HepG2 (cell line): ENCODE results near the gene SEMA4C. TPM values are rescaled to one million over a fixed set of nuclear protein-coding genes. Genes with fewer than 3 reads are reported as not detected.

Source experiments
- ELF3 ChIP-seq: IDR thresholded peaks from 2 replicates; pipeline ENCODE4 v1.6.1; 2016; ENCODE audit warnings: missing genetic modification reagents, missing compliant biosample characterization
- FOSL2 ChIP-seq: sonication (generic); formaldehyde crosslinking; IDR thresholded peaks from 2 replicates; pipeline ENCODE4 v1.4.0; 2020; ENCODE audit warnings: missing genetic modification reagents
- KAT8 ChIP-seq: IDR thresholded peaks from 2 replicates; pipeline ENCODE4 v1.6.1; 2016; ENCODE audit warnings: missing genetic modification reagents, missing compliant biosample characterization
- MATR3 ChIP-seq: sonication (generic); formaldehyde crosslinking; IDR thresholded peaks from 2 replicates; pipeline ENCODE4 v1.4.0; 2020; ENCODE audit warnings: missing genetic modification reagents
- NR2C2 ChIP-seq: sonication (generic); formaldehyde crosslinking; IDR thresholded peaks from 2 replicates; pipeline ENCODE4 v1.4.0; 2020; ENCODE audit warnings: missing genetic modification reagents, mild to moderate bottlenecking, moderate library complexity, borderline replicate concordance
- POLR2AphosphoS5 ChIP-seq: IDR thresholded peaks from 2 replicates; pipeline ENCODE4 v1.6.1; 2012; ENCODE audit warnings: low read depth, low read length
- PTBP1 ChIP-seq: fragments of 200-400 bp; formaldehyde crosslinking; IDR thresholded peaks from 2 replicates; pipeline ENCODE4 v1.6.1; 2018; ENCODE audit warnings: low read length, low read depth; ENCODE audit not compliant: poor library complexity, severe bottlenecking
- SALL1 ChIP-seq: sonication (generic); formaldehyde crosslinking; IDR thresholded peaks from 2 replicates; pipeline ENCODE4 v1.8.0; 2022; ENCODE audit warnings: mild to moderate bottlenecking, missing genetic modification reagents
- SMARCC2 ChIP-seq: fragments of 450-650 bp; IDR thresholded peaks from 2 replicates; pipeline ENCODE4 v1.6.1; 2017; ENCODE audit warnings: antibody characterized with exemption, mild to moderate bottlenecking
- SOX13 ChIP-seq, 3 experiments: fragments of 450-650 bp in 1 of 3; sonication (generic) in 1 of 3; formaldehyde crosslinking in 1 of 3; IDR thresholded peaks in 2 of 3; conservative IDR thresholded peaks in 1 of 3; 2 replicates each; pipeline versions ENCODE4 v1.5.0 to v1.6.1; 2016 to 2020; ENCODE audit warnings: antibody characterized with exemption in 1 of 3, mild to moderate bottlenecking in 1 of 3, missing compliant biosample characterization in 1 of 3, missing genetic modification reagents in 1 of 3, moderate library complexity in 1 of 3
- STAT5B ChIP-seq: sonication (generic); formaldehyde crosslinking; IDR thresholded peaks from 2 replicates; pipeline ENCODE4 v1.4.0; 2020; ENCODE audit warnings: missing genetic modification reagents
- ZFAT ChIP-seq: sonication (generic); formaldehyde crosslinking; conservative IDR thresholded peaks from 2 replicates; pipeline ENCODE4 v1.8.1; 2023; ENCODE audit warnings: missing genetic modification reagents, inconsistent platforms
- ZNF720 ChIP-seq: sonication (generic); formaldehyde crosslinking; IDR thresholded peaks from 2 replicates; pipeline ENCODE4 v1.4.0; 2020; ENCODE audit warnings: missing genetic modification reagents
- polyA plus RNA-seq, 8 experiments: library from polyadenylated mRNA; depleted of rRNA in 3 of 8; stranded (reverse) in 7 of 8; unstranded in 1 of 8; fragments of >200 nt; fragmentation: Illumina TruSeq in 4 of 8; extraction: Trizol in 4 of 8; gene quantifications; 2 replicates each; pipeline versions ENCODE4 v1.2.1 to v1.2.3, GENCODE V29; 2011 to 2016; ENCODE audit warnings: low read depth in 4 of 8, missing spikeins in 1 of 8, mixed read lengths in 1 of 8; ENCODE audit not compliant: insufficient read depth in 1 of 8
- total RNA-seq, 5 experiments: library from RNA; depleted of rRNA; stranded (reverse); fragments of >200 nt; fragmentation: Illumina TruSeq; extraction: Trizol; gene quantifications; 2 replicates each; pipeline ENCODE4 v1.2.3, GENCODE V29; 2016; ENCODE audit warnings: low read depth in 1 of 5
- TF ChIP-seq, protein P1 (sequence below): sonication (generic); formaldehyde crosslinking; IDR thresholded peaks from 2 replicates; pipeline ENCODE4 v1.8.0; 2022; ENCODE audit warnings: mild to moderate bottlenecking, missing genetic modification reagents, moderate library complexity
- TF ChIP-seq, protein P2 (sequence below): sonication (generic); formaldehyde crosslinking; IDR thresholded peaks from 2 replicates; pipeline ENCODE4 v1.5.0; 2020; ENCODE audit warnings: mild to moderate bottlenecking, missing genetic modification reagents
- TF ChIP-seq, protein P3 (sequence below): sonication (generic); formaldehyde crosslinking; IDR thresholded peaks from 2 replicates; pipeline ENCODE4 v1.5.1; 2020; ENCODE audit warnings: mild to moderate bottlenecking, missing genetic modification reagents, moderate library complexity
- TF ChIP-seq, protein P4 (sequence below): IDR thresholded peaks from 2 replicates; pipeline ENCODE4 v1.6.1; 2016; ENCODE audit warnings: low read depth
- TF ChIP-seq, protein P5 (sequence below), 2 experiments: fragments of 450-650 bp in 1 of 2; sonication (generic) in 1 of 2; formaldehyde crosslinking; IDR thresholded peaks; 2 replicates each; pipeline versions ENCODE4 v1.5.0 to v1.8.0; 2020 to 2022; ENCODE audit warnings: mild to moderate bottlenecking in 1 of 2, missing genetic modification reagents in 1 of 2
- TF ChIP-seq, protein P6 (sequence below): conservative IDR thresholded peaks from 2 replicates; pipeline ENCODE4 v1.6.1; 2018; ENCODE audit warnings: missing genetic modification reagents

Gene SEMA4C
- total and polyA plus RNA-seq, 2 of the 13 experiments (the other 11 are each of a cell fraction or from before 2014, with no cell fraction given) = 25.9 to 46.6 TPM

DNA sequence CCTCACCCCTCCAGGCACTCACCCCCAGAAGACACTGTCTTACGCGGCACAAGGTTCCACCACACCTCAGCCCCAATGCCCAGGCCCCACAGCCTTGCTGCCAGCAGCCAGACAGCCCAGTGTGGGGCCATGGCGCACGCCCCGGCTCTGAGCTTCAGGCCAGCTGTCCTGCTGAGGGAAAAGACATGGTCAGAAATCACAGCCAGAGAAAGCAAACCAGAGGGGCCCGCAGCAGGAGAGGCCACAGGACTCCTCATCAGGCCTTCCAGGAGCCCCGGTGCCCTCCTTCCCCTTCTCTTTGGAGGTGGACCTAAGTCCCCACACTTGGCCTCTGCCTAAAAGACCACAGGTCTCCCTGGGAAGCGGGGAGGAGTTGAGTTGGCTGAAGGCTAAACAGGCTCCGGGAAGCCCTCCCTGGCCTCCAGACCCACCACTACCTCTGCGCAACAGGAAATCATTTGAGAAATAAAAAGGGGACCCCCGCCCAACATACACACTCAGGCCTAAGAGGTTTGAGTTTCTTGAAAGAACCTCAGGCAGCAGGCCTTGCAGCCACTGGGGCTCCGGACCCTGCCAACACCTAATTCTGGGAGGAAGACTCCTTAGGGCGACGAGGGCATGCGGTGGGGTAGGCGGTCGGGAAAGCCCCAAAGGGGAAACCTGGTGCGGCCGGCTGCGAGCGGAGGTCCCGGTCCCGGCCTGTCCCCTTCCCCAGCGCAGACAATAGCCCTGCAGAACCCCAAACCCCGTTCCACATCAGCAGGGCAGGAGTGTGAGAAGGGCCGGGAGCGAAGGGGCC lies 1.9 kb downstream of the SEMA4C start (continued):
- TF ChIP-seq, protein P1, sequence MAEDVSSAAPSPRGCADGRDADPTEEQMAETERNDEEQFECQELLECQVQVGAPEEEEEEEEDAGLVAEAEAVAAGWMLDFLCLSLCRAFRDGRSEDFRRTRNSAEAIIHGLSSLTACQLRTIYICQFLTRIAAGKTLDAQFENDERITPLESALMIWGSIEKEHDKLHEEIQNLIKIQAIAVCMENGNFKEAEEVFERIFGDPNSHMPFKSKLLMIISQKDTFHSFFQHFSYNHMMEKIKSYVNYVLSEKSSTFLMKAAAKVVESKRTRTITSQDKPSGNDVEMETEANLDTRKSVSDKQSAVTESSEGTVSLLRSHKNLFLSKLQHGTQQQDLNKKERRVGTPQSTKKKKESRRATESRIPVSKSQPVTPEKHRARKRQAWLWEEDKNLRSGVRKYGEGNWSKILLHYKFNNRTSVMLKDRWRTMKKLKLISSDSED (CRISPR knock-in tag) = no peak
- TF ChIP-seq, protein P2, sequence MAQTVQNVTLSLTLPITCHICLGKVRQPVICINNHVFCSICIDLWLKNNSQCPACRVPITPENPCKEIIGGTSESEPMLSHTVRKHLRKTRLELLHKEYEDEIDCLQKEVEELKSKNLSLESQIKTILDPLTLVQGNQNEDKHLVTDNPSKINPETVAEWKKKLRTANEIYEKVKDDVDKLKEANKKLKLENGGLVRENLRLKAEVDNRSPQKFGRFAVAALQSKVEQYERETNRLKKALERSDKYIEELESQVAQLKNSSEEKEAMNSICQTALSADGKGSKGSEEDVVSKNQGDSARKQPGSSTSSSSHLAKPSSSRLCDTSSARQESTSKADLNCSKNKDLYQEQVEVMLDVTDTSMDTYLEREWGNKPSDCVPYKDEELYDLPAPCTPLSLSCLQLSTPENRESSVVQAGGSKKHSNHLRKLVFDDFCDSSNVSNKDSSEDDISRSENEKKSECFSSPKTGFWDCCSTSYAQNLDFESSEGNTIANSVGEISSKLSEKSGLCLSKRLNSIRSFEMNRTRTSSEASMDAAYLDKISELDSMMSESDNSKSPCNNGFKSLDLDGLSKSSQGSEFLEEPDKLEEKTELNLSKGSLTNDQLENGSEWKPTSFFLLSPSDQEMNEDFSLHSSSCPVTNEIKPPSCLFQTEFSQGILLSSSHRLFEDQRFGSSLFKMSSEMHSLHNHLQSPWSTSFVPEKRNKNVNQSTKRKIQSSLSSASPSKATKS = no peak
- TF ChIP-seq NR2C2 = 0 out of 2 replicates have a peak, but pooled peaks have one; percentile 25
- no peak for TF ChIP-seq KAT8 (CRISPR knock-in tag)
- TF ChIP-seq ELF3 (CRISPR knock-in tag) = no peak
- TF ChIP-seq SOX13 (IDR thresholded peaks at IDR 0.05) = no peak; the same call in 1 of the 2 replicates
- no peak for TF ChIP-seq SOX13 (CRISPR knock-in tag; conservative IDR thresholded peaks at IDR 0.05 in 1 of 2, IDR thresholded peaks at IDR 0.05 in 1 of 2)
- TF ChIP-seq ZNF720 (CRISPR knock-in tag) = no peak
- TF ChIP-seq STAT5B (CRISPR knock-in tag) = no peak
- 0 out of 2 replicates have a peak, but pooled peaks have one; percentile 24 for TF ChIP-seq SALL1 (CRISPR knock-in tag)
- TF ChIP-seq POLR2AphosphoS5 = no peak
- no peak for TF ChIP-seq ZFAT
- TF ChIP-seq PTBP1 = peak; percentile 26
- TF ChIP-seq, protein P3, sequence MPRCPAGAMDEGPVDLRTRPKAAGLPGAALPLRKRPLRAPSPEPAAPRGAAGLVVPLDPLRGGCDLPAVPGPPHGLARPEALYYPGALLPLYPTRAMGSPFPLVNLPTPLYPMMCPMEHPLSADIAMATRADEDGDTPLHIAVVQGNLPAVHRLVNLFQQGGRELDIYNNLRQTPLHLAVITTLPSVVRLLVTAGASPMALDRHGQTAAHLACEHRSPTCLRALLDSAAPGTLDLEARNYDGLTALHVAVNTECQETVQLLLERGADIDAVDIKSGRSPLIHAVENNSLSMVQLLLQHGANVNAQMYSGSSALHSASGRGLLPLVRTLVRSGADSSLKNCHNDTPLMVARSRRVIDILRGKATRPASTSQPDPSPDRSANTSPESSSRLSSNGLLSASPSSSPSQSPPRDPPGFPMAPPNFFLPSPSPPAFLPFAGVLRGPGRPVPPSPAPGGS (CRISPR knock-in tag) = 0 out of 2 replicates have a peak, but pooled peaks have one; percentile 2
- no peak for TF ChIP-seq SMARCC2
- no peak for TF ChIP-seq MATR3 (CRISPR knock-in tag)
- TF ChIP-seq, protein P4, sequence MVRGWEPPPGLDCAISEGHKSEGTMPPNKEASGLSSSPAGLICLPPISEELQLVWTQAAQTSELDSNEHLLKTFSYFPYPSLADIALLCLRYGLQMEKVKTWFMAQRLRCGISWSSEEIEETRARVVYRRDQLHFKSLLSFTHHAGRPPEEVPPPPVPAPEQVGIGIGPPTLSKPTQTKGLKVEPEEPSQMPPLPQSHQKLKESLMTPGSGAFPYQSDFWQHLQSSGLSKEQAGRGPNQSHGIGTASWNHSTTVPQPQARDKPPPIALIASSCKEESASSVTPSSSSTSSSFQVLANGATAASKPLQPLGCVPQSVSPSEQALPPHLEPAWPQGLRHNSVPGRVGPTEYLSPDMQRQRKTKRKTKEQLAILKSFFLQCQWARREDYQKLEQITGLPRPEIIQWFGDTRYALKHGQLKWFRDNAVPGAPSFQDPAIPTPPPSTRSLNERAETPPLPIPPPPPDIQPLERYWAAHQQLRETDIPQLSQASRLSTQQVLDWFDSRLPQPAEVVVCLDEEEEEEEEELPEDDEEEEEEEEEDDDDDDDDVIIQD (CRISPR knock-in tag) = no peak
- TF ChIP-seq, protein P5, sequence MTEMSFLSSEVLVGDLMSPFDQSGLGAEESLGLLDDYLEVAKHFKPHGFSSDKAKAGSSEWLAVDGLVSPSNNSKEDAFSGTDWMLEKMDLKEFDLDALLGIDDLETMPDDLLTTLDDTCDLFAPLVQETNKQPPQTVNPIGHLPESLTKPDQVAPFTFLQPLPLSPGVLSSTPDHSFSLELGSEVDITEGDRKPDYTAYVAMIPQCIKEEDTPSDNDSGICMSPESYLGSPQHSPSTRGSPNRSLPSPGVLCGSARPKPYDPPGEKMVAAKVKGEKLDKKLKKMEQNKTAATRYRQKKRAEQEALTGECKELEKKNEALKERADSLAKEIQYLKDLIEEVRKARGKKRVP (CRISPR knock-in tag; IDR thresholded peaks at IDR 0.05) = no peak
- TF ChIP-seq FOSL2 = no peak
- TF ChIP-seq, protein P6, sequence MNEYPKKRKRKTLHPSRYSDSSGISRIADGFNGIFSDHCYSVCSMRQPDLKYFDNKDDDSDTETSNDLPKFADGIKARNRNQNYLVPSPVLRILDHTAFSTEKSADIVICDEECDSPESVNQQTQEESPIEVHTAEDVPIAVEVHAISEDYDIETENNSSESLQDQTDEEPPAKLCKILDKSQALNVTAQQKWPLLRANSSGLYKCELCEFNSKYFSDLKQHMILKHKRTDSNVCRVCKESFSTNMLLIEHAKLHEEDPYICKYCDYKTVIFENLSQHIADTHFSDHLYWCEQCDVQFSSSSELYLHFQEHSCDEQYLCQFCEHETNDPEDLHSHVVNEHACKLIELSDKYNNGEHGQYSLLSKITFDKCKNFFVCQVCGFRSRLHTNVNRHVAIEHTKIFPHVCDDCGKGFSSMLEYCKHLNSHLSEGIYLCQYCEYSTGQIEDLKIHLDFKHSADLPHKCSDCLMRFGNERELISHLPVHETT = no peak
